ENCODE results near the gene SLC25A1.

- TF ChIP-seq CTCF (IDR thresholded peaks at IDR 0.05) (no peak), EZH2 (IDR thresholded peaks at IDR 0.05; ENCODE audit: borderline replicate concordance, insufficient read depth, low read depth, low read length, poor library complexity, severe bottlenecking) (no peak)
Observed at GRCh38 chr22:19131685-19132015, 46.9 kb downstream of the SLC25A1 start.
